Natural killer cell (primary cell): Measurements from ENCODE around the gene COL25A1. TPM values are rescaled to one million over a fixed set of nuclear protein-coding genes. Genes with fewer than 3 reads are reported as not detected.

Experiments used
- ATAC-seq, 3 donors: fragments of 150-1000 bp in 2 of 3; fragments of 200-7000 bp in 1 of 3; cut with Tn5 transposase; 1 replicate in 1 of 3; 2 replicates in 2 of 3; pipeline ENCODE4 v1.10.0; 2021; ENCODE audit warnings: mild to moderate bottlenecking in 2 of 3, moderate library complexity in 2 of 3
- DNase-seq, 2 donors: peaks; one replicate each; pipeline versions ENCODE4 v3.0.0 to v3.0.0-alpha.2; 2013 to 2021; ENCODE audit warnings: mixed read lengths in 1 of 2
- H3K27ac ChIP-seq: one replicate; pipeline ENCODE4 v1.5.1; 2013; ENCODE audit warnings: mild to moderate bottlenecking, low read length
- H3K27me3 ChIP-seq: one replicate; pipeline ENCODE4 v1.6.1; 2013; ENCODE audit warnings: low read length; ENCODE audit not compliant: control insufficient read depth, insufficient read depth
- H3K36me3 ChIP-seq: one replicate; pipeline ENCODE4 v1.6.1; 2013; ENCODE audit warnings: low read length; ENCODE audit not compliant: control insufficient read depth, insufficient read depth
- H3K4me1 ChIP-seq: one replicate; pipeline ENCODE4 v1.6.1; 2013; ENCODE audit warnings: low read length; ENCODE audit not compliant: control insufficient read depth, insufficient read depth
- H3K4me3 ChIP-seq: one replicate; pipeline ENCODE4 v1.5.1; 2013; ENCODE audit warnings: low read length
- H3K9me3 ChIP-seq: one replicate; pipeline ENCODE4 v1.6.1; 2013; ENCODE audit warnings: low read length; ENCODE audit not compliant: control insufficient read depth, insufficient read depth
- H3K27ac Mint-ChIP-seq, 2 donors: one replicate each; pipeline ENCODE4 v1.8.0; 2022; ENCODE audit warnings: mild to moderate bottlenecking in 2 of 2, mixed read lengths in 2 of 2, moderate library complexity in 1 of 2
- H3K27me3 Mint-ChIP-seq, 2 donors: one replicate each; pipeline ENCODE4 v1.8.0; 2022; ENCODE audit warnings: low read depth in 2 of 2, mixed read lengths in 2 of 2
- H3K36me3 Mint-ChIP-seq: one replicate; pipeline ENCODE4 v1.8.0; 2022; ENCODE audit warnings: mixed read lengths
- H3K4me1 Mint-ChIP-seq, 2 donors: one replicate each; pipeline ENCODE4 v1.8.0; 2022; ENCODE audit warnings: mixed read lengths in 2 of 2
- H3K4me3 Mint-ChIP-seq: one replicate; pipeline ENCODE4 v1.8.0; 2022; ENCODE audit warnings: mild to moderate bottlenecking, moderate library complexity, mixed read lengths
- H3K9me3 Mint-ChIP-seq, 2 donors: one replicate each; pipeline ENCODE4 v1.8.0; 2022; ENCODE audit warnings: mixed read lengths in 2 of 2
- WGBS: methylation state at CpG from one replicate; pipeline ENCODE4 v1.1.7; 2013; ENCODE audit warnings: missing lambda C conversion rate; ENCODE audit not compliant: insufficient coverage; 5-methylcytosine and 5-hydroxymethylcytosine counted together
- intact Hi-C: fragments of 100-400 bp; cut with micrococcal nuclease; formaldehyde crosslinking; loops from one replicate; pipeline ENCODE4 v1.14.2; 2022
- total RNA-seq, 4 donors: library from RNA; stranded (reverse); fragments of 120-200 nt in 1 of 4; gene quantifications; one replicate each; pipeline versions ENCODE4 v1.2.3 to v1.2.4, GENCODE V29; 2013 to 2022
- TF ChIP-seq, protein P1 (sequence below): fragments of 200-600 bp; IDR thresholded peaks from one replicate; pipeline ENCODE4 v1.8.0; 2022; ENCODE audit warnings: antibody characterized with exemption

The COL25A1 gene
- total RNA-seq, 3 donors from 2014 or later (not counting 1 experiment from before 2014, with no cell fraction given): 0.08 TPM; not detected in 2

DNA sequence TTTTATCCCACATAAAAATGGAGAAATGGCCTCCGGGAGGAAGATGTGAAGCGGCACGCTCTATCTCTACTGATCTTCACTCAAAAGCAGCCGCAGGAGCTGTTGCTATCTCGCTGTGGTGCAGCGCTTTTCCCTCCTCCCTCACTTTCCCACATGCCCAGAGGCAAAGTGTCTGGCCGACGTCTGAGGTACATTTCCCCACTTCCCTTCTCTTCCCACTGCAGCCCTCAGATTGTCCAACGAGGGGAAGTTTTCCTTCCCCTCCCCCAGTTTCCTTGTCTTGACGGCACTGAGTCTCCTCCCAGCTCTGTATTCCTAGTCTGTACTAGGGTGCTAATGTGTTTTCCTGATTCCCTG, 660 bp upstream of the COL25A1 start:
- H3K27ac ChIP-seq: no peak overlapping the region
- no peak for DNase-seq
- WGBS: 4% methylated on average over 9 of the region's 10 CpGs
- Mint-ChIP-seq H3K27ac (no peak overlapping the region), H3K9me3 (no peaks in the 10 kb centered on the region), H3K4me1 (peaks cover 20 to 27% of the 10 kb centered on the region in 2 donors), H3K36me3 (no peaks in the 10 kb centered on the region), H3K4me3 (peak overlapping the region; percentile 82), H3K27me3 (peaks cover 51 to 59% of the 10 kb centered on the region in 2 donors)
- intact Hi-C loops: no loop called here
- TF ChIP-seq, protein P1, sequence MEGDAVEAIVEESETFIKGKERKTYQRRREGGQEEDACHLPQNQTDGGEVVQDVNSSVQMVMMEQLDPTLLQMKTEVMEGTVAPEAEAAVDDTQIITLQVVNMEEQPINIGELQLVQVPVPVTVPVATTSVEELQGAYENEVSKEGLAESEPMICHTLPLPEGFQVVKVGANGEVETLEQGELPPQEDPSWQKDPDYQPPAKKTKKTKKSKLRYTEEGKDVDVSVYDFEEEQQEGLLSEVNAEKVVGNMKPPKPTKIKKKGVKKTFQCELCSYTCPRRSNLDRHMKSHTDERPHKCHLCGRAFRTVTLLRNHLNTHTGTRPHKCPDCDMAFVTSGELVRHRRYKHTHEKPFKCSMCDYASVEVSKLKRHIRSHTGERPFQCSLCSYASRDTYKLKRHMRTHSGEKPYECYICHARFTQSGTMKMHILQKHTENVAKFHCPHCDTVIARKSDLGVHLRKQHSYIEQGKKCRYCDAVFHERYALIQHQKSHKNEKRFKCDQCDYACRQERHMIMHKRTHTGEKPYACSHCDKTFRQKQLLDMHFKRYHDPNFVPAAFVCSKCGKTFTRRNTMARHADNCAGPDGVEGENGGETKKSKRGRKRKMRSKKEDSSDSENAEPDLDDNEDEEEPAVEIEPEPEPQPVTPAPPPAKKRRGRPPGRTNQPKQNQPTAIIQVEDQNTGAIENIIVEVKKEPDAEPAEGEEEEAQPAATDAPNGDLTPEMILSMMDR: no peak
- H3K4me3 ChIP-seq: no peak overlapping the region
- H3K36me3 ChIP-seq: no peaks in the 10 kb centered on the region
- peaks cover 59% of the 10 kb centered on the region for H3K27me3 ChIP-seq
- peaks cover 19% of the 10 kb centered on the region for H3K4me1 ChIP-seq
- no peak for ATAC-seq
- H3K9me3 ChIP-seq: no peaks in the 10 kb centered on the region

DNA sequence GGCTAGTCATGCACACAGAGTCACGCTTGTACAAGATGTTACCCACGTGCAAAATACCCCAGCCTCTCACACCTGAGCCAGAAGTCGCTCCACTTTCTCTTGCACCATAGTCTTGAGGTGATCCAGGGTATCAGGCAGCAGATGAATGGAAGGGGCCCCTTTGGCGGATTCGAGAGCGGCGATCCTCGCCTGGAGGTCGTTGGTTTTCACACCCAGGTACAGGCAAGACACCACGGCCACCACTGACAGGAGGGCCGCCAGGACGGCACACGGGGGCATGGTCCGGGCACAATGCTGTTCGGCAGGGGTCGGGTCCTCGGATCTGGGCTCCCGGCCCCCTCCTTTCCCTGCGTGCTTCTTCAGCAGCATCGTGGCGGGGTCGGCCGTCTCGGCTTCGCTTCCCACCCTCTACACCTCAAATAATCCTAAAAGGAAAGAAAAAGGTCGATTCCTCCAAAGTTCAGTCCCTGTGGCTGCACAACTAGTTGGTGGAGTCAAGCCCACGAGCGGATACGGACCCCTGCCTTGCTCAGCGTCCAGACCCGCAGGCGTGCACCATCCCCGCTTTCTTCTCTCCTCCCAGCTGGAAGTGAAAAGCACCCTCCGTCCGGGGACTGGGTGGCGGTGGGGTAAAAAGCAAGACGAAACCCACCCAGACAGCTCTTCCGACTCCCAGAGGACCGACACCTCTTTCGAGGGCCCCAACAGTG, 652 bp downstream of the COL25A1 start:
- H3K27ac Mint-ChIP-seq: peak overlapping the region in 1 of 2 donors; percentile 45
- H3K4me3 Mint-ChIP-seq: peak overlapping the region; percentile 82
- DNase-seq (peak in 1 of 2 donors; percentile 12), ATAC-seq (no peak)
- peaks cover 19% of the 10 kb centered on the region for H3K4me1 ChIP-seq
- TF ChIP-seq, protein P1: no peak
- peaks cover 20 to 27% of the 10 kb centered on the region in 2 donors for H3K4me1 Mint-ChIP-seq
- intact Hi-C loops: no loop called here
- H3K36me3 Mint-ChIP-seq: no peaks in the 10 kb centered on the region
- H3K9me3 Mint-ChIP-seq: no peaks in the 10 kb centered on the region
- 9% methylated on average over 40 of the region's 40 CpGs for WGBS
- no peaks in the 10 kb centered on the region for H3K9me3 ChIP-seq
- peaks cover 59% of the 10 kb centered on the region for H3K27me3 ChIP-seq
- peak overlapping the region; percentile 34 for H3K4me3 ChIP-seq
- no peaks in the 10 kb centered on the region for H3K36me3 ChIP-seq
- H3K27ac ChIP-seq: no peak overlapping the region
- peaks cover 48 to 58% of the 10 kb centered on the region in 2 donors for H3K27me3 Mint-ChIP-seq

DNA sequence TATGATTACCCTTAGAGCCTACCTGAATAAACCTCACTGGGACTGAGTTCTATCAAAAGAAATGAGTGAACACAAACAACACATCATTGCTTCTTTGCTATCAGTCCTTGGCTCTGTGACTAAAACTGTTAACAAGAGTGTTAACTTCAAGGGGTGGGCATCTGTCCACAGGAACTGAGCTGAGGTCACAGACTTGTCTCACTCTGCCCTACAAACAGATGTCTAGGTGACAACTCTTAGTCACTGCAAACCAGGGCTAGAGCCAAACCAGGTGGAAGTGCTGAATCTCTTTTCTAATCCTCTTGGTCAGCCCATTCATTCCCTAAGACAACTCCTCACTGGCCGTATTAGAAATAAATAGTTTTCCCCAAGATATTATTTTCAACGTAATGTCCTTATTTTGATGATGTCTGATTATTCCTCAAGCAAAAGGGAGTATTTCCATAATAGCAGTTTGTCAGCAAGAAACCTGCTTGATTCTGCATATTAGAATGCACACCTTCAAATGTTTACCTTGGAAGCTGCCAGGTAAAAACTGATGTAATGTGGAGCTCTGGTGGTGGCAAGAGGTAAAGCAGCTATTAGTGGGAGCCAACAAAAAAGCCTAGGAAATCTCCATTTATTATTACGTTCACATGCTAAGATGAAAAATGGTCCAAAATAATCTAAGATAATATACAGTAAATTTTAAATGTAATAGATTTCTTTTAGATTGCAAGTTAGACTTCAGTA, 4.0 kb downstream of the COL25A1 start:
- H3K4me3 ChIP-seq: no peak overlapping the region
- Mint-ChIP-seq H3K27me3 (peaks cover 34 to 73% of the 10 kb centered on the region in 2 donors), H3K36me3 (no peaks in the 10 kb centered on the region), H3K4me3 (no peak overlapping the region), H3K27ac (no peak overlapping the region), H3K4me1 (peaks cover 20 to 26% of the 10 kb centered on the region in 2 donors), H3K9me3 (no peaks in the 10 kb centered on the region)
- DNase-seq (peak in 1 of 2 donors; percentile 21), ATAC-seq (peak; percentile 42 to 51 (median 49))
- H3K27me3 ChIP-seq: peaks cover 67% of the 10 kb centered on the region
- H3K4me1 ChIP-seq: peaks cover 19% of the 10 kb centered on the region
- intact Hi-C loops: no loop called here
- 90% methylated on average over 2 of the region's 3 CpGs for WGBS
- TF ChIP-seq, protein P1: no peak
- H3K9me3 ChIP-seq: no peaks in the 10 kb centered on the region
- H3K27ac ChIP-seq: no peak overlapping the region
- H3K36me3 ChIP-seq: no peaks in the 10 kb centered on the region
